ENCODE results near the gene BICD1.

GRCh38 chr12:32136404-32136803 is 29.8 kb downstream of the BICD1 start:
- TF ChIP-seq CTCF (conservative IDR thresholded peaks at IDR 0.05) (no peak), EZH2 (IDR thresholded peaks at IDR 0.05; ENCODE audit: low read depth) (no peak)

All from PC-9 (cell line).